PC-9 (cell line): ENCODE measurements around the gene PARP4.
"Not testable (repeated sequence)": the region's sequence is repeated elsewhere in the genome, so short reads cannot be mapped to it uniquely, and the experiment has no call there.

Experiments
- EZH2 ChIP-seq: fragments of 200-600 bp; sonication (generic); IDR thresholded peaks from 2 replicates; pipeline ENCODE4 v1.8.0; 2017; ENCODE audit warnings: antibody characterized with exemption, low read depth
- TF ChIP-seq, protein P1 (sequence below): fragments of 200-600 bp; sonication (generic); conservative IDR thresholded peaks from 2 replicates; pipeline ENCODE4 v1.6.1; 2017; ENCODE audit warnings: mixed run types, antibody characterized with exemption, mild to moderate bottlenecking, moderate library complexity

- TF ChIP-seq, protein P1, sequence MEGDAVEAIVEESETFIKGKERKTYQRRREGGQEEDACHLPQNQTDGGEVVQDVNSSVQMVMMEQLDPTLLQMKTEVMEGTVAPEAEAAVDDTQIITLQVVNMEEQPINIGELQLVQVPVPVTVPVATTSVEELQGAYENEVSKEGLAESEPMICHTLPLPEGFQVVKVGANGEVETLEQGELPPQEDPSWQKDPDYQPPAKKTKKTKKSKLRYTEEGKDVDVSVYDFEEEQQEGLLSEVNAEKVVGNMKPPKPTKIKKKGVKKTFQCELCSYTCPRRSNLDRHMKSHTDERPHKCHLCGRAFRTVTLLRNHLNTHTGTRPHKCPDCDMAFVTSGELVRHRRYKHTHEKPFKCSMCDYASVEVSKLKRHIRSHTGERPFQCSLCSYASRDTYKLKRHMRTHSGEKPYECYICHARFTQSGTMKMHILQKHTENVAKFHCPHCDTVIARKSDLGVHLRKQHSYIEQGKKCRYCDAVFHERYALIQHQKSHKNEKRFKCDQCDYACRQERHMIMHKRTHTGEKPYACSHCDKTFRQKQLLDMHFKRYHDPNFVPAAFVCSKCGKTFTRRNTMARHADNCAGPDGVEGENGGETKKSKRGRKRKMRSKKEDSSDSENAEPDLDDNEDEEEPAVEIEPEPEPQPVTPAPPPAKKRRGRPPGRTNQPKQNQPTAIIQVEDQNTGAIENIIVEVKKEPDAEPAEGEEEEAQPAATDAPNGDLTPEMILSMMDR: not testable (repeated sequence)
- not testable (repeated sequence) for TF ChIP-seq EZH2
Measured at GRCh38 chr13:24488092-24488491, 24.5 kb downstream of the PARP4 start.
